Trophoblast cell (in vitro differentiated cells and primary cell): ENCODE measurements around the gene ARFGAP1.

Source experiments
- DNase-seq, 2 donors: peaks; one replicate each; pipeline ENCODE4 v3.0.0-alpha.2; 2016
- H2AFZ ChIP-seq: 2 replicates; pipeline ENCODE4 v1.6.1; 2013; ENCODE audit warnings: low read length, moderate library complexity, mild to moderate bottlenecking; ENCODE audit not compliant: insufficient read depth, poor library complexity
- H2AK5ac ChIP-seq: 2 replicates; pipeline ENCODE4 v1.6.1; 2013; ENCODE audit warnings: mild to moderate bottlenecking, low read length
- H2BK120ac ChIP-seq: 2 replicates; pipeline ENCODE4 v1.6.1; 2013; ENCODE audit warnings: low read length, mild to moderate bottlenecking, moderate library complexity; ENCODE audit not compliant: insufficient read depth, poor library complexity
- H2BK12ac ChIP-seq: 2 replicates; pipeline ENCODE4 v1.6.1; 2013; ENCODE audit warnings: mild to moderate bottlenecking, low read length, moderate library complexity
- H2BK5ac ChIP-seq: 2 replicates; pipeline ENCODE4 v1.6.1; 2013; ENCODE audit warnings: low read length, low read depth, moderate library complexity, mild to moderate bottlenecking; ENCODE audit not compliant: poor library complexity
- H3K14ac ChIP-seq: 2 replicates; pipeline ENCODE4 v1.6.1; 2013; ENCODE audit warnings: mild to moderate bottlenecking, low read length
- H3K18ac ChIP-seq: 2 replicates; pipeline ENCODE4 v1.6.1; 2013; ENCODE audit warnings: mild to moderate bottlenecking, low read length
- H3K23ac ChIP-seq: 2 replicates; pipeline ENCODE4 v1.6.1; 2013; ENCODE audit warnings: low read length
- H3K27ac ChIP-seq: 2 replicates; pipeline ENCODE4 v1.5.1; 2013; ENCODE audit warnings: low read depth, mild to moderate bottlenecking, inconsistent platforms, low read length, moderate library complexity
- H3K27me3 ChIP-seq: 2 replicates; pipeline ENCODE4 v1.6.1; 2013; ENCODE audit warnings: inconsistent platforms, mild to moderate bottlenecking, low read length, moderate library complexity; ENCODE audit not compliant: insufficient read depth
- H3K36me3 ChIP-seq, 2 experiments: 1 replicate in 1 of 2; 2 replicates in 1 of 2; pipeline ENCODE4 v1.6.1; 2013; ENCODE audit warnings: low read length in 2 of 2, mild to moderate bottlenecking in 2 of 2, moderate library complexity in 1 of 2; ENCODE audit not compliant: insufficient read depth in 2 of 2, control insufficient read depth in 1 of 2
- H3K4ac ChIP-seq: 2 replicates; pipeline ENCODE4 v1.6.1; 2013; ENCODE audit warnings: low read depth, mild to moderate bottlenecking, low read length, moderate library complexity
- H3K4me1 ChIP-seq, 2 experiments: 1 replicate in 1 of 2; 2 replicates in 1 of 2; pipeline ENCODE4 v1.6.1; 2013; ENCODE audit warnings: low read length in 2 of 2, mild to moderate bottlenecking in 2 of 2, moderate library complexity in 1 of 2; ENCODE audit not compliant: insufficient read depth in 2 of 2, control insufficient read depth in 1 of 2
- H3K4me2 ChIP-seq: 2 replicates; pipeline ENCODE4 v1.6.1; 2013; ENCODE audit warnings: inconsistent platforms, mild to moderate bottlenecking, low read length, moderate library complexity
- H3K4me3 ChIP-seq: 2 replicates; pipeline ENCODE4 v1.5.1; 2013; ENCODE audit warnings: mild to moderate bottlenecking, low read depth, low read length, inconsistent platforms
- H3K79me1 ChIP-seq: one replicate; pipeline ENCODE4 v1.6.1; 2013; ENCODE audit warnings: low read length
- H3K79me2 ChIP-seq: 2 replicates; pipeline ENCODE4 v1.6.1; 2013; ENCODE audit warnings: low read length, mild to moderate bottlenecking; ENCODE audit not compliant: control insufficient read depth, insufficient read depth, poor library complexity
- H3K9ac ChIP-seq: 2 replicates; pipeline ENCODE4 v1.6.1; 2013; ENCODE audit warnings: mild to moderate bottlenecking, low read length
- H3K9me3 ChIP-seq: 2 replicates; pipeline ENCODE4 v1.6.1; 2013; ENCODE audit warnings: low read depth, mild to moderate bottlenecking, control low read depth, inconsistent platforms, low read length; ENCODE audit not compliant: insufficient read depth
- H4K12ac ChIP-seq: 2 replicates; pipeline ENCODE4 v1.6.1; 2013; ENCODE audit warnings: low read depth, mild to moderate bottlenecking, low read length, moderate library complexity
- H4K8ac ChIP-seq: 2 replicates; pipeline ENCODE4 v1.6.1; 2013; ENCODE audit warnings: low read depth, mild to moderate bottlenecking, low read length, moderate library complexity
- H4K91ac ChIP-seq: one replicate; pipeline ENCODE4 v1.6.1; 2013; ENCODE audit warnings: low read depth, mild to moderate bottlenecking, low read length, moderate library complexity
- WGBS: extraction: QIAGEN DNeasy Blood & Tissue Kit; methylation state at CpG from one replicate; pipeline ENCODE4 v1.1.7; 2013; ENCODE audit warnings: missing lambda C conversion rate; ENCODE audit not compliant: insufficient read length, insufficient coverage; ENCODE audit errors: extremely low coverage; 5-methylcytosine and 5-hydroxymethylcytosine counted together

ARFGAP1 gene

DNA sequence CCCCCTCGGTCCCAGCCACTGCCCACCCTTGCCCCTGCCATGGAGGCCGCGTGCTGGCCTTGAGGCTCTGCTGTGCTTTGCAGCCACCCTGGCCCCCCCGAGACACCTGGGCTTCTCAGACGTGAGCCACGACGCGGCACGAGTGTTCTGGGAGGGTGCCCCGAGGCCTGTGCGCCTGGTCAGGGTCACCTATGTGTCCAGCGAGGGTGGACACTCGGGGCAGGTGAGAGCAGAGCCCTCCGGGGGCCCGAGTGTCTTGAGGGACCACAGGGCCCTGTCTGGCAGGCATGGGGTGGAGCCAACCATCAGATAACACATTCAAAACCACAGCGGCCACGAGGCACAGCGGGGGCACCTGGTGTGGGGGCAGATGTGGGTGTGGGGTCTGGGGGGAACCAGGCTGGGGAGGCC is 39.2 kb downstream of the ARFGAP1 start:
- Histone ChIP-seq H3K79me2 (no peaks in the 10 kb centered on the region), H3K4me2 (no peak overlapping the region), H4K91ac (no peak overlapping the region), H2BK12ac (no peak overlapping the region), H3K23ac (no peak overlapping the region), H3K4me1 (no peaks in the 10 kb centered on the region), H2AK5ac (no peak overlapping the region), H3K14ac (no peak overlapping the region), H3K4me3 (no peak overlapping the region), H2AFZ (no peak overlapping the region), H4K12ac (no peak overlapping the region), H2BK120ac (no peak overlapping the region), H3K4ac (no peak overlapping the region), H3K9ac (no peak overlapping the region), H3K36me3 (no peaks in the 10 kb centered on the region), H3K79me1 (no peaks in the 10 kb centered on the region), H3K9me3 (no peaks in the 10 kb centered on the region), H3K27ac (no peak overlapping the region), H4K8ac (no peak overlapping the region), H2BK5ac (no peak overlapping the region), H3K27me3 (no peaks in the 10 kb centered on the region), H3K18ac (no peak overlapping the region)
- no CpG with 5 or more reads among the region's 18 CpGs for WGBS
- DNase-seq = no peak

DNA sequence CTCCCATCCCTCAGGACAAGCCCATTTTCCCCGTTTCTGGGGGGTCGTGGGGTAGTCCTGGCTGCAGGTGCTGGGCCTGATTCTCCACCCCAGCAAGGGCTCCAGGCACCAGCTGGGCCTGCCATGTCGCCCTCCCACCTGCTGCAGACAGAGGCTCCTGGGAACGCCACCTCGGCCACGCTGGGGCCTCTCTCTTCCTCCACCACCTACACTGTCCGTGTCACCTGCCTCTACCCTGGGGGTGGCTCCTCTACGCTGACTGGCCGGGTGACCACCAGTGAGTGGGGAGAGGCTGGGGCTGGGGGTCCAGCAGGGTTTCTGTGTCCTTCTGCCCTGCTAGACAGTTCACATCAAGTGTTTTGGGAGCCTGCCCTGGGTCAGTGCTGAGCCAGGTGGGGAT is 39.7 kb downstream of the ARFGAP1 start:
- H3K4me3 ChIP-seq = no peak overlapping the region
- H4K91ac ChIP-seq = no peak overlapping the region
- H3K27me3 ChIP-seq = no peaks in the 10 kb centered on the region

DNA sequence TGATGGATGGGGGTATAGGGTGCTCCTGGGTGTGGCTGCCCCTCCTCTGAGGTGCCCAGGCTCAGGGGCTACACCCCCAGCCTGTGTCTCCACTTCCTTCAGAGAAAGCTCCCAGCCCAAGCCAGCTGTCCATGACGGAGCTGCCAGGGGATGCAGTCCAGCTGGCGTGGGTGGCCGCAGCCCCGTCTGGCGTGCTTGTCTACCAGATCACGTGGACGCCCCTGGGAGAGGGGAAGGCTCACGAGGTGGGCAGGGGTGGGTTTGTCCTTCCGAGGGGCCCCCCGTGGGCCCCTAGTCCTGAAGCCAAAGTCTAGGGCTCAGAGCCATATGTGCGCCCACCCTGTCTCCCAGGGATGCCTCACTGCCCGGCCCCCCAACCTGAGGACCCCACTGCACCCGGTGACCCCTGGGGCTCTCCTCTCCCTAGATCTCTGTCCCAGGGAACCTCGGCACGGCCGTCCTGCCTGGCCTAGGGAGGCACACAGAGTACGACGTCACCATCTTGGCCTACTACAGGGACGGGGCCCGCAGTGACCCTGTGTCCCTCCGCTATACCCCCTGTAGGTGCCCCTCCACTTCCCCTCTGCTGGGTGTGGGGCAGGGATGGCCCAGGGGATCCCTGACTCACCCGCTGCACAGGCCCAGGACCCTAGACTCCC is 40.2 kb downstream of the ARFGAP1 start:
- Histone ChIP-seq H3K36me3 (no peaks in the 10 kb centered on the region), H2AK5ac (no peak overlapping the region), H3K14ac (no peak overlapping the region), H3K79me1 (no peaks in the 10 kb centered on the region), H3K23ac (no peak overlapping the region), H2BK5ac (no peak overlapping the region), H2BK120ac (no peak overlapping the region), H3K4me3 (no peak overlapping the region), H3K4me2 (no peak overlapping the region), H3K18ac (no peak overlapping the region), H2BK12ac (no peak overlapping the region), H4K91ac (no peak overlapping the region), H3K4me1 (no peaks in the 10 kb centered on the region), H4K8ac (no peak overlapping the region), H3K27ac (no peak overlapping the region), H3K4ac (no peak overlapping the region), H3K9ac (no peak overlapping the region), H4K12ac (no peak overlapping the region), H3K27me3 (no peaks in the 10 kb centered on the region), H3K79me2 (no peaks in the 10 kb centered on the region), H2AFZ (no peak overlapping the region), H3K9me3 (no peaks in the 10 kb centered on the region)
- no CpG with 5 or more reads among the region's 22 CpGs for WGBS
- DNase-seq = no peak

More for the DNA sequence above, 39.7 kb downstream of the ARFGAP1 start:
- H2BK5ac ChIP-seq = no peak overlapping the region
- no CpG with 5 or more reads among the region's 9 CpGs for WGBS
- no peak overlapping the region for H3K14ac ChIP-seq
- no peaks in the 10 kb centered on the region for H3K36me3 ChIP-seq
- no peak overlapping the region for H2AK5ac ChIP-seq
- no peak overlapping the region for H3K18ac ChIP-seq
- H3K79me1 ChIP-seq = no peaks in the 10 kb centered on the region
- no peaks in the 10 kb centered on the region for H3K4me1 ChIP-seq
- no peak for DNase-seq
- H3K9ac ChIP-seq = no peak overlapping the region
- no peaks in the 10 kb centered on the region for H3K79me2 ChIP-seq
- H4K8ac ChIP-seq = no peak overlapping the region
- no peak overlapping the region for H3K23ac ChIP-seq
- no peak overlapping the region for H2BK120ac ChIP-seq
- H3K27ac ChIP-seq = no peak overlapping the region
- no peak overlapping the region for H4K12ac ChIP-seq
- H2AFZ ChIP-seq = no peak overlapping the region
- no peak overlapping the region for H3K4ac ChIP-seq
- H3K9me3 ChIP-seq = no peaks in the 10 kb centered on the region
- no peak overlapping the region for H3K4me2 ChIP-seq
- no peak overlapping the region for H2BK12ac ChIP-seq

DNA sequence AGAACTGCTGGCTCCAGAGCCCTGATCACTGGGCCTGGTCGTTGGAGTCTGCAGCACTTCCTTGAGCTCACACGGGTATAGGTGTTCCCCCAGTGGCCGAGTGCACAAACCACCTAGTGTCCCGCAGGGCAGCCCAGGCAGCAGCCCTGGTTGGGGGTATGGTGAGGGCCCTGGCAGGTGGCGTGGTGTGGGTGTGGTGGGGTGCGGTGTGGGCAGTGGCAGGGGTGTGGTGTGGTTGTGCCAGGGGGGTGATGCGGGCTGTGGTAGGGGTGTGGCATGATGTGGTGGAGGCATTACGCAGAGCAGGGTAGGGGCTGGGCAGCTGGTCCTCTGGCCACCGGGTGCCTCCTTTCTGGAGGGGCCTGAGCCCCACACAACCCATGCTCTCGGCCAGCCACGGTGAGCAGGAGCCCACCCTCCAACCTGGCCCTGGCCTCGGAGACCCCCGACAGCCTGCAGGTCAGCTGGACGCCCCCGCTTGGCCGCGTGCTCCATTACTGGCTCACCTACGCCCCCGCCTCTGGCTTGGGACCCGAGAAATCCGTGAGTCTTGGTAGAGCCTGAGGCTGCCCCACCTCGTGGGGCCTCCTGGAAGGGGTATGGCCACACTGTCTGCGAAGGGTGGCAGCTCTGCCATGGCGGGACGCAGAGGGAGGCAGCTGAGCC is 40.9 kb downstream of the ARFGAP1 start:
- Histone ChIP-seq H4K91ac (no peak overlapping the region), H3K23ac (no peak overlapping the region), H3K14ac (no peak overlapping the region), H2BK120ac (no peak overlapping the region), H3K9me3 (no peaks in the 10 kb centered on the region), H2AFZ (no peak overlapping the region), H4K12ac (no peak overlapping the region), H3K36me3 (no peaks in the 10 kb centered on the region), H2BK5ac (no peak overlapping the region), H3K4me3 (no peak overlapping the region), H2AK5ac (no peak overlapping the region), H3K27me3 (no peaks in the 10 kb centered on the region), H3K4me1 (no peaks in the 10 kb centered on the region), H3K4ac (no peak overlapping the region), H4K8ac (no peak overlapping the region), H3K18ac (no peak overlapping the region), H3K79me1 (no peaks in the 10 kb centered on the region), H2BK12ac (no peak overlapping the region), H3K4me2 (no peak overlapping the region), H3K79me2 (no peaks in the 10 kb centered on the region), H3K27ac (no peak overlapping the region), H3K9ac (no peak overlapping the region)
- no peak for DNase-seq
- WGBS = no CpG with 5 or more reads among the region's 25 CpGs
